HEK293 (cell line): Measurements from ENCODE around the gene DIP2C.
"Not testable (repeated sequence)": the region's sequence is repeated elsewhere in the genome, so short reads cannot be mapped to it uniquely, and the experiment has no call there.

Source experiments
- BCL11A ChIP-seq: fragments of 450-650 bp; formaldehyde crosslinking; IDR thresholded peaks from 2 replicates; pipeline ENCODE4 v1.5.1; 2016; ENCODE audit warnings: low read depth, missing biosample characterization, missing genetic modification characterization
- CTCF ChIP-seq: fragments of 450-650 bp; formaldehyde crosslinking; IDR thresholded peaks from 2 replicates; pipeline ENCODE4 v1.5.1; 2016; ENCODE audit warnings: missing biosample characterization, missing genetic modification characterization
- ELK4 ChIP-seq: IDR thresholded peaks from 2 replicates; pipeline ENCODE4 v1.6.1; 2011; ENCODE audit warnings: mild to moderate bottlenecking, low read depth, low read length, borderline replicate concordance
- ZNF837 ChIP-seq: fragments of 450-650 bp; formaldehyde crosslinking; IDR thresholded peaks from 2 replicates; pipeline ENCODE4 v1.5.1; 2016; ENCODE audit warnings: missing biosample characterization, missing genetic modification characterization

GRCh38 chr10:323046-323445, 366.4 kb downstream of the DIP2C start:
- not testable (repeated sequence) for TF ChIP-seq CTCF (tag by site-specific recombination); ZNF837 (tag by site-specific recombination); ELK4; BCL11A (tag by site-specific recombination)
